Pancreas (tissue), 10 donors: ENCODE data around the gene SLCO2A1. TPM values are rescaled to one million over a fixed set of nuclear protein-coding genes. Genes with fewer than 3 reads are reported as not detected.

Experiments
- ATAC-seq, 4 donors: fragments of 200-7000 bp; cut with Tn5 transposase; one replicate each; pipeline versions ENCODE4 v1.8.0 to v1.9.1; 2020; ENCODE audit warnings: mild to moderate bottlenecking in 4 of 4, moderate library complexity in 4 of 4
- DNase-seq, 6 donors: peaks; one replicate each; pipeline ENCODE4 v3.0.0-alpha.2; 2020
- FAIRE-seq: peaks from 2 replicates; lab custom pipeline; 2012; peaks lifted over from hg19 to GRCh38; lab: Jason Lieb, UNC
- H3K27ac ChIP-seq, 4 donors: fragments of 200-600 bp; sonication (generic); 1 replicate in 3 of 4; 2 replicates in 1 of 4; pipeline versions ENCODE4 v1.5.0 to v1.8.0; 2020
- H3K27me3 ChIP-seq, 4 donors: fragments of 200-600 bp; one replicate each; pipeline ENCODE4 v1.8.0; 2021
- H3K36me3 ChIP-seq, 3 donors: fragments of 200-600 bp; sonication (generic) in 1 of 3; one replicate each; pipeline versions ENCODE4 v1.5.0 to v1.8.0; 2020 to 2021
- H3K4me1 ChIP-seq, 3 donors: fragments of 200-600 bp; one replicate each; pipeline ENCODE4 v1.8.0; 2021
- H3K4me3 ChIP-seq, 4 donors: fragments of 200-600 bp; sonication (generic) in 2 of 4; one replicate each; pipeline versions ENCODE4 v1.5.0 to v1.8.0; 2020 to 2021
- H3K9me3 ChIP-seq, 4 donors: fragments of 200-600 bp; one replicate each; pipeline ENCODE4 v1.8.0; 2021
- WGBS, 2 donors: extraction: QIAGEN DNeasy Blood & Tissue Kit; methylation state at CpG; one replicate each; pipeline ENCODE4 v1.1.7; 2013; 5-methylcytosine and 5-hydroxymethylcytosine counted together
- intact Hi-C, 3 donors: fragments of 100-400 bp; cut with DNase I; formaldehyde crosslinking; loops; one replicate each; pipeline versions ENCODE4 v1.11.1 to v1.14.2; 2022
- polyA plus RNA-seq, 2 donors: library from polyadenylated mRNA; stranded (reverse); fragments of 200-250 nt; gene quantifications; one replicate each; pipeline ENCODE4 v1.2.3, GENCODE V29; 2013
- total RNA-seq, 6 donors: library from RNA; stranded (reverse); fragmentation: NEBNext Ultra II Directional in 4 of 6; extraction: Animal tissue kit (Norgen Biotek cat#: 25700) in 4 of 6; gene quantifications; one replicate each; pipeline versions ENCODE4 v1.2.1 to v1.2.4, GENCODE V29; 2021 to 2023
- TF ChIP-seq, protein P1 (sequence below), 4 donors: fragments of 200-600 bp; sonication (generic) in 3 of 4; IDR thresholded peaks; one replicate each; pipeline versions ENCODE4 v1.5.0 to v1.8.0; 2021; ENCODE audit warnings: antibody characterized with exemption in 4 of 4
- donor health status: healthy with polysubstance abuse.
- donor health status: DM: no; HTN: no; CAD: no; lungs with moderate emphysema.
- donor health status: DM: no; HTN: no; CAD: no.
- donor health status: control.
- donor health status: control.
- donor health status: Bipolar disorder and iron deficiency.
- donor health status: DM: yes; HTN: yes; CAD: no.
- donor health status: DM: no; HTN: no; CAD: no.
- donor health status: DM: no; HTN: no; CAD: no.
- donor health status: DM: yes; HTN: yes; CAD: no.

SLCO2A1 gene
- total and polyA plus RNA-seq, 8 donors, result 4.6 to 17.5 (median 10.4) TPM

DNA sequence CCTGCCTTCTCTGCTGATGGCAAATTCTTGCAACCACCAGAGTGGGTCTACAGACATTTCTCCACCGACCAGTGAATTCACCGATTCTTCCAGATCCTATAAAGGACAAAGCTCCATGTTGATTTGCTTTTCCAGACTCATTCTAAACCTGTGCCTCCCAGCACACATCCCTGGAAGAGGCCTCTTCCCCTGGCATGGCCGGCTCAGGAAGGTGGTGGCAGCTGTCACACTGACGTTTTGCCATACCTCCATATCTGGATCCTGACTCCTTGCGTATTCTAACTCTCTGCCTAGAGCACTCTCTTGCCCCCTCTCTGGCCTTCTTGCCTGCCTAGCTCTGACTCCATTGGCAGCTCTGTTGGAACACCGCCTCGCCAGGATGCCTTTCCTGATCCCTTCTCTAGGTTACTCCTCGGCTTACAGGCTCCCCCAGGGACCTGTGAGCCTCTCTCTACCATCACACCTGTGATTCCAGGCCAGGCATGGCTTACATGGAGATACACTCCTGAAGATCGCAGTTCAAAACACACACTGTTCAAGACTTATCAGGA lies 31.0 kb downstream of the SLCO2A1 start:
- Histone ChIP-seq H3K4me3 (no peak overlapping the region), H3K4me1 (no peaks in the 10 kb centered on the region), H3K27ac (no peak overlapping the region), H3K9me3 (no peaks in the 10 kb centered on the region), H3K27me3 (no peaks in the 10 kb centered on the region), H3K36me3 (no peaks in the 10 kb centered on the region)
- DNase-seq, result no peak
- no peak for ATAC-seq
- intact Hi-C loops, result no loop called here
- WGBS, 2 donors, result 69 to 79% methylated on average over 9 of the region's 9 CpGs
- TF ChIP-seq, protein P1, sequence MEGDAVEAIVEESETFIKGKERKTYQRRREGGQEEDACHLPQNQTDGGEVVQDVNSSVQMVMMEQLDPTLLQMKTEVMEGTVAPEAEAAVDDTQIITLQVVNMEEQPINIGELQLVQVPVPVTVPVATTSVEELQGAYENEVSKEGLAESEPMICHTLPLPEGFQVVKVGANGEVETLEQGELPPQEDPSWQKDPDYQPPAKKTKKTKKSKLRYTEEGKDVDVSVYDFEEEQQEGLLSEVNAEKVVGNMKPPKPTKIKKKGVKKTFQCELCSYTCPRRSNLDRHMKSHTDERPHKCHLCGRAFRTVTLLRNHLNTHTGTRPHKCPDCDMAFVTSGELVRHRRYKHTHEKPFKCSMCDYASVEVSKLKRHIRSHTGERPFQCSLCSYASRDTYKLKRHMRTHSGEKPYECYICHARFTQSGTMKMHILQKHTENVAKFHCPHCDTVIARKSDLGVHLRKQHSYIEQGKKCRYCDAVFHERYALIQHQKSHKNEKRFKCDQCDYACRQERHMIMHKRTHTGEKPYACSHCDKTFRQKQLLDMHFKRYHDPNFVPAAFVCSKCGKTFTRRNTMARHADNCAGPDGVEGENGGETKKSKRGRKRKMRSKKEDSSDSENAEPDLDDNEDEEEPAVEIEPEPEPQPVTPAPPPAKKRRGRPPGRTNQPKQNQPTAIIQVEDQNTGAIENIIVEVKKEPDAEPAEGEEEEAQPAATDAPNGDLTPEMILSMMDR (IDR thresholded peaks at IDR 0.05), result no peak
- FAIRE-seq, result no peak

DNA sequence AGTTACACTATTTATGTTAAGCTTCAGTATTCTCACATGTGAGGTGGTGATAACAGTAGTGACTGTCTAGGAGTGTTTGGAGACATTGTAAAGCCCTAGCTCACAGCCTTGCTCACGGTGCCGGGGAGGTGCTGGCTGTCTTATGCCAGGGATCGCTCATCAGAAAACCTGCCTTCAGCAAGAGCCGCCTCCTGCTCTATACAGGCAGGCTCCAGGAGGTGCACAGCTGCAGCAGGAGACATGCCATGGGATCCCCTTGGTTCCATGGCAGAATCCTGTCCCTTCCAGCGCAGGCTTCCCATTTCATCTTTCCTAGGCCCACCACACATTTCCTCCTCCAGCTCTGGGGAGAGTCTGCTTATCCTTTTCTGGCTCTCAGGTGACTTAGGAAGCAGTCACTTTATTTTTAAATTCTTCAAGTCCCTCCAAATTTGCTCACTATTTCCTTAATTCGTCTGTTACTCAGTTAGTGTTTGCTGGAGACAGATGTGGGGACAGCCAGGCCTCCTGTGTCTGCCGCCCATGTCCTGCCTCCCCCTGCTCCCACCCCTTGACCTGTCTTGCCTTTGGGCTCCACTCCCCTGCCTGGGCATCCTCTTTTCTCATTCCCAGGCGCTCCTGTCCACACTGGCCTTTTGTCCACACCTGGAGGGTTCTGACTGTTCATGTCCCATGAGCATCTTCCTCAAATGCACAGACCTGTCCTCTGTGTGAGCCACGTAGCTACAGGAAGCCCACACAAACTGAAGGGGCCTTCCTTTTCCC lies 31.7 kb downstream of the SLCO2A1 start:
- Histone ChIP-seq H3K27me3 (no peaks in the 10 kb centered on the region), H3K4me1 (no peaks in the 10 kb centered on the region), H3K27ac (no peak overlapping the region), H3K36me3 (no peaks in the 10 kb centered on the region), H3K4me3 (no peak overlapping the region), H3K9me3 (no peaks in the 10 kb centered on the region)
- TF ChIP-seq, protein P1 (IDR thresholded peaks at IDR 0.05), result no peak
- ATAC-seq (no peak), FAIRE-seq (no peak), DNase-seq (no peak)
- WGBS, 2 donors, result 81 to 89% methylated on average over 9 of the region's 9 CpGs
- intact Hi-C loops, result no loop called here

DNA sequence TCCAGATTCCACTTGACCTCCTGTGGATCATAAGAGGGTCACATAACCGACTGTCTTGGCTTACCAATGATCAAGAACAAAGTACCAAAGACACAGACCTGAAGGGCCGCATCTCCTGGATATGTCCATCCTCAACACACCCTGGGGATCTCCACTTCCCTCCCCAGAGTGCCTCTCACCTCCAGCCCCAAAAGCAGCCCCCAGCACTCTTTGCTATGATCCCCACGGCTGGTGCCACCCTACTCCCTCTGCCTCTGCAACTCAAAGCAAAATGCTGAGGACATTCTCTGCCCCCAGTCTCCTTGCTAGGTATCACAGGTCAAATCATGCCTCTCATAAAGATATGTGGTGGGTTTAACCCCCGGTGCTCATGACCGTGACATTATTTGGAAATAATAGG lies 32.7 kb downstream of the SLCO2A1 start:
- TF ChIP-seq, protein P1 (IDR thresholded peaks at IDR 0.05), result no peak
- no peaks in the 10 kb centered on the region for H3K27me3 ChIP-seq
- no peaks in the 10 kb centered on the region for H3K4me1 ChIP-seq
- WGBS, 2 donors, result 82 to 90% methylated on average over 5 of the region's 5 CpGs
- intact Hi-C loops, result no loop called here
- H3K27ac ChIP-seq, result no peak overlapping the region
- DNase-seq, result no peak
- H3K36me3 ChIP-seq, result no peaks in the 10 kb centered on the region
- H3K4me3 ChIP-seq, result no peak overlapping the region
- H3K9me3 ChIP-seq, result no peaks in the 10 kb centered on the region
- FAIRE-seq, result no peak
- ATAC-seq, result no peak

DNA sequence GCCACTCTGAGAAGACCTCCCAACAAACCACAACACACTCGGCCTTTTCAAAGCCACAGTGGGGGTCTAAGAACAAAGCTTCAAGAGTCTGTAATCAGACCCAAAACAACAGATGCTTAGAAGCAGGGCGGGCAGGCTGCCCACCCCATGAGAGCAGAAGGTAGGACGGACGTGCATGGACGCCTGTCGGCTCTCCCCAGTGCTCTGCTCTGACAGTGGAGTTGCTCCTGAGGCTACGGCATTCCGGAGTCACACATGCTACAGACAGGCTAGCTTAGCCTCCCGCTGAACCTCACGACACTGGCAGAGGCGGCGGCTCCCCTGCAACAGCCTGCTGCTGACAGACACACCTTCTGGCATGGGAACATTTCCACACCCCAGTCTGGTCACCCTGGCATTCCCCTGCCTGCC lies 33.5 kb downstream of the SLCO2A1 start:
- Histone ChIP-seq H3K4me1 (no peaks in the 10 kb centered on the region), H3K27me3 (no peaks in the 10 kb centered on the region), H3K9me3 (no peaks in the 10 kb centered on the region), H3K27ac (no peak overlapping the region), H3K4me3 (no peak overlapping the region), H3K36me3 (no peaks in the 10 kb centered on the region)
- intact Hi-C loops, result no loop called here
- ATAC-seq (peak in 1 of 4 donors; percentile 45), DNase-seq (no peak), FAIRE-seq (no peak)
- TF ChIP-seq, protein P1 (IDR thresholded peaks at IDR 0.05), result no peak
- WGBS, 2 donors, result 70 to 88% methylated on average over 12 of the region's 12 CpGs

DNA sequence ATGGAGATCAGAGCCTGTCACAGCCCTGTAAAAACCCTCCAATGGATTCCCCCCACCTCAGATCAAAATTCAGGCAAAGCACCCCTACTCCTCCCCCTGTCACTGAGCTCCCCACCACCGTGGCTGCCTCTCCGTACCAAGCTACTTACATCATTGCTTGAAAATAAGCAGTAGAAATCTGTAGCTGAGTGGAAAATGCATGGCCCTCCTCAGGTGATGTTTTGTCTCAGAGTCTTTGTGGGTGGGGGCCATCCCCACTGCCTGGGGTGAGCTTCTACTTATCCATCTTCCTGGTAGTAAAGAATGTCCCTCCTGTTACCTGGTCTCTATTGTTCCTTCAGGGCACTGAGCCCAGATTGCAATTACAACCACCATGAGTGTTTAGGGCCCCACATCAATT lies 34.5 kb downstream of the SLCO2A1 start:
- Histone ChIP-seq H3K4me1 (no peaks in the 10 kb centered on the region), H3K4me3 (no peak overlapping the region), H3K9me3 (no peaks in the 10 kb centered on the region), H3K36me3 (no peaks in the 10 kb centered on the region), H3K27ac (no peak overlapping the region), H3K27me3 (no peaks in the 10 kb centered on the region)
- ATAC-seq (no peak), DNase-seq (no peak), FAIRE-seq (no peak)
- TF ChIP-seq, protein P1 (IDR thresholded peaks at IDR 0.05), result no peak
- intact Hi-C loops, result no loop called here
- WGBS, 2 donors, result 84 to 89% methylated on average over 2 of the region's 2 CpGs
